Measurements from ENCODE around the gene C7orf57.

- TF ChIP-seq, protein P1, sequence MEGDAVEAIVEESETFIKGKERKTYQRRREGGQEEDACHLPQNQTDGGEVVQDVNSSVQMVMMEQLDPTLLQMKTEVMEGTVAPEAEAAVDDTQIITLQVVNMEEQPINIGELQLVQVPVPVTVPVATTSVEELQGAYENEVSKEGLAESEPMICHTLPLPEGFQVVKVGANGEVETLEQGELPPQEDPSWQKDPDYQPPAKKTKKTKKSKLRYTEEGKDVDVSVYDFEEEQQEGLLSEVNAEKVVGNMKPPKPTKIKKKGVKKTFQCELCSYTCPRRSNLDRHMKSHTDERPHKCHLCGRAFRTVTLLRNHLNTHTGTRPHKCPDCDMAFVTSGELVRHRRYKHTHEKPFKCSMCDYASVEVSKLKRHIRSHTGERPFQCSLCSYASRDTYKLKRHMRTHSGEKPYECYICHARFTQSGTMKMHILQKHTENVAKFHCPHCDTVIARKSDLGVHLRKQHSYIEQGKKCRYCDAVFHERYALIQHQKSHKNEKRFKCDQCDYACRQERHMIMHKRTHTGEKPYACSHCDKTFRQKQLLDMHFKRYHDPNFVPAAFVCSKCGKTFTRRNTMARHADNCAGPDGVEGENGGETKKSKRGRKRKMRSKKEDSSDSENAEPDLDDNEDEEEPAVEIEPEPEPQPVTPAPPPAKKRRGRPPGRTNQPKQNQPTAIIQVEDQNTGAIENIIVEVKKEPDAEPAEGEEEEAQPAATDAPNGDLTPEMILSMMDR (IDR thresholded peaks at IDR 0.05; ENCODE audit: low read length), result no peak
- TF ChIP-seq EZH2 (IDR thresholded peaks at IDR 0.05; ENCODE audit: borderline replicate concordance, low read length), result no peak
Observed at GRCh38 chr7:48102530-48102929, 67.2 kb downstream of the C7orf57 start.
